HFFc6 (cell line): ENCODE measurements around the gene AADACL4. TPM values are rescaled to one million over a fixed set of nuclear protein-coding genes. Genes with fewer than 3 reads are reported as not detected.

Source experiments
- DNase-seq: peaks from one replicate; pipeline ENCODE4 v3.0.0-alpha.2; 2018
- H3K27ac Mint-ChIP-seq: 2 replicates; pipeline ENCODE4 v1.8.0; 2020; ENCODE audit warnings: mild to moderate bottlenecking, mixed read lengths
- H3K27me3 Mint-ChIP-seq: 2 replicates; pipeline ENCODE4 v1.8.0; 2021; ENCODE audit warnings: mild to moderate bottlenecking, moderate library complexity, mixed read lengths; ENCODE audit not compliant: insufficient read depth
- H3K36me3 Mint-ChIP-seq: 2 replicates; pipeline ENCODE4 v1.8.0; 2021; ENCODE audit warnings: low read depth, mixed read lengths
- H3K4me1 Mint-ChIP-seq: 2 replicates; pipeline ENCODE4 v1.8.0; 2020; ENCODE audit warnings: low read depth, mixed read lengths
- H3K4me3 Mint-ChIP-seq: 2 replicates; pipeline ENCODE4 v1.8.0; 2020; ENCODE audit warnings: mild to moderate bottlenecking, moderate library complexity, mixed read lengths
- H3K9me3 Mint-ChIP-seq: 2 replicates; pipeline ENCODE4 v1.8.0; 2020; ENCODE audit warnings: mild to moderate bottlenecking, mixed read lengths
- CTCF ChIP-seq: fragments of 200-600 bp; sonication (generic); IDR thresholded peaks from 2 replicates; pipeline ENCODE4 v1.5.0; 2021; ENCODE audit warnings: antibody characterized with exemption, mild to moderate bottlenecking
- total RNA-seq, 6 experiments: library from RNA; stranded (reverse); fragmentation: NEBNext Ultra II Directional; extraction: Animal tissue kit (Norgen Biotek cat#: 25700); gene quantifications; 2 replicates in 1 of 6; 3 replicates in 5 of 6; pipeline ENCODE4 v1.2.3, GENCODE V29; 2021

The AADACL4 gene
- total RNA-seq, 6 experiments from 2014 or later = not detected

DNA sequence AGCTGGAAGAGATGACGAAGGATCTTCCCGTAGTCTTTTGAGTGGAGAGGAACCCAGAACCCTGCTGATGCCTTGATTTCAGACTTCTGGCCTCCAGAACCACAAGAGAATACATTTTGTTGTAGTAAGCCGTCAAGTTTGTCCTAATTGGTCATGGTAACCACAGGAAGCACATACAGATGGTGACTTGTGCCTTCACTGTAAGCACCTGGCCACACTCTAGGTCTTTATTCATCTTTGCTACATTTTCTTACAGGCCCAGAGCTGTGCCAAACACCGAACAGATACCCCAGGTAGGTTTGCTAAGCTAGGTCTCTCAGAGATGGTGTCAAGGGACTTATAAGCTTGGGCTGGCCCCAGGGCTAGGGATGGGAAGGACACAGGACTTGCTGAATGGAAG, 30.7 kb upstream of the AADACL4 start:
- H3K36me3 Mint-ChIP-seq = peaks cover 3% of the 10 kb centered on the region; the same call in 1 of the 2 replicates
- DNase-seq = no peak
- no peak for TF ChIP-seq CTCF
- no peak overlapping the region for H3K27ac Mint-ChIP-seq
- no peaks in the 10 kb centered on the region for H3K9me3 Mint-ChIP-seq
- H3K27me3 Mint-ChIP-seq = peaks cover 12% of the 10 kb centered on the region
- H3K4me3 Mint-ChIP-seq = no peak overlapping the region
- peaks cover 65% of the 10 kb centered on the region for H3K4me1 Mint-ChIP-seq

- no peak for TF ChIP-seq CTCF
- no peak for DNase-seq
- Mint-ChIP-seq H3K27me3 (peaks cover 12% of the 10 kb centered on the region), H3K27ac (peak overlapping the region; percentile 83), H3K4me3 (peak overlapping the region; percentile 93; the same call in 1 of the 2 replicates), H3K4me1 (peaks cover 68% of the 10 kb centered on the region), H3K36me3 (peaks cover 3% of the 10 kb centered on the region; the same call in 1 of the 2 replicates), H3K9me3 (no peaks in the 10 kb centered on the region)
These were observed 29.3 kb upstream of the AADACL4 start for GRCh38 chr1:12614402-12615158.

DNA sequence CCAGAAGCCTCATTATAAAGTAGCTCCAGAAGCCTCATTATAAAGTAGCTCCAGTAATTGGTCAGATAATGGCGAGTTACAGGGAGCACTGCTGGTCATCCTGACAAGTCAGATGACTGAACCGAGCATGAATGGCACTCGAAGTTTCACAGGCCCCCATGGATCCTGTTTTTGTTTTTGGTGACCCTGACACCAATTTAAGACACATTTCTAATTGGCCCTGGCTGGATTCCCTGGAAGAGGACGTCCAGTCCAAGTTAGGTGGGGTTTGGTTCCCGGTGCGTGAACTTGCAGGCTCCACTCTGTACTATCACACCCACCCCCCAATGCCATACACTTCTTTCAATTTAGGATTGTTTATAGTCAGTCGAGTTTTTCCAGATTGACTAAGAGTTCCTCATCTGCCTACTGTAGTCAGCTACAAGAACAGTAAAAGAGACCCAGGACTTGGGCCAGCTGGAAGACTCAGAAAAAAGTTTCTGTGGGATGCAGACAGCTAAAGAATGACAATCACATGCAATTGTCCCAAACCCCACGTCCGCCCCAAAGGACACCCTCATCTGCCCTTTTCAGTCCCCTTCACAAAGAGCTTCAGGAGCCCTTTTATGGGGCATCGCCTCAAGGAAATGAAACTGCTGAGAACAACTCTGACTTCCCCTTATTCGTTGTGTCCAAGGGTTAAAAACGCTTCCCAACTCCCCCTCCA, 28.6 kb upstream of the AADACL4 start:
- Mint-ChIP-seq H3K9me3 (no peaks in the 10 kb centered on the region), H3K4me1 (peaks cover 71% of the 10 kb centered on the region), H3K36me3 (peaks cover 2% of the 10 kb centered on the region; the same call in 1 of the 2 replicates), H3K4me3 (peak overlapping the region; percentile 93), H3K27me3 (peaks cover 12% of the 10 kb centered on the region), H3K27ac (peak overlapping the region; percentile 83)
- TF ChIP-seq CTCF = no peak
- DNase-seq = peak; percentile 34

GRCh38 chr1:12615865-12616708, 27.8 kb upstream of the AADACL4 start:
- Mint-ChIP-seq H3K36me3 (no peaks in the 10 kb centered on the region; the same call in 1 of the 2 replicates), H3K27me3 (peaks cover 10% of the 10 kb centered on the region), H3K4me3 (peak overlapping the region; percentile 93), H3K4me1 (peaks cover 67% of the 10 kb centered on the region), H3K9me3 (no peaks in the 10 kb centered on the region), H3K27ac (peak overlapping the region; percentile 83)
- peak; percentile 69 for DNase-seq
- no peak for TF ChIP-seq CTCF

GRCh38 chr1:12616709-12617373, 27.0 kb upstream of the AADACL4 start:
- DNase-seq = no peak
- Mint-ChIP-seq H3K27ac (peak overlapping the region; percentile 83), H3K9me3 (no peaks in the 10 kb centered on the region), H3K4me3 (peak overlapping the region; percentile 93), H3K4me1 (peaks cover 62% of the 10 kb centered on the region), H3K36me3 (no peaks in the 10 kb centered on the region; the same call in 1 of the 2 replicates), H3K27me3 (peaks cover 10% of the 10 kb centered on the region)
- no peak for TF ChIP-seq CTCF
